HepG2 (cell line): ENCODE data around the gene EPS8. TPM values are rescaled to one million over a fixed set of nuclear protein-coding genes. Genes with fewer than 3 reads are reported as not detected.

Source experiments
- EP300 ChIP-seq, 3 experiments: sonication (generic) in 1 of 3; formaldehyde crosslinking in 1 of 3; IDR thresholded peaks; 2 replicates each; pipeline versions ENCODE4 v1.5.1 to v1.6.1; 2011 to 2020; ENCODE audit warnings: low read depth in 2 of 3, low read length in 2 of 3, borderline replicate concordance in 1 of 3, improper control_type of control experiment in 1 of 3, mild to moderate bottlenecking in 1 of 3, missing genetic modification reagents in 1 of 3, moderate library complexity in 1 of 3
- GATAD2A ChIP-seq: IDR thresholded peaks from 2 replicates; pipeline ENCODE4 v1.6.1; 2016
- JARID2 ChIP-seq: sonication (generic); formaldehyde crosslinking; IDR thresholded peaks from 2 replicates; pipeline ENCODE4 v1.8.1; 2023; ENCODE audit warnings: missing genetic modification reagents, inconsistent platforms; ENCODE audit not compliant: insufficient replicate concordance
- KAT2B ChIP-seq: fragments of 150-350 bp; IDR thresholded peaks from 2 replicates; pipeline ENCODE4 v1.6.1; 2014; ENCODE audit warnings: low read depth, low read length, borderline replicate concordance
- KAT8 ChIP-seq: IDR thresholded peaks from 2 replicates; pipeline ENCODE4 v1.6.1; 2016; ENCODE audit warnings: missing genetic modification reagents, missing compliant biosample characterization
- MIXL1 ChIP-seq: IDR thresholded peaks from 2 replicates; pipeline ENCODE4 v1.6.1; 2016
- NKX3-1 ChIP-seq: sonication (generic); formaldehyde crosslinking; IDR thresholded peaks from 2 replicates; pipeline ENCODE4 v1.5.0; 2020; ENCODE audit warnings: missing genetic modification reagents
- NR2C2 ChIP-seq: sonication (generic); formaldehyde crosslinking; IDR thresholded peaks from 2 replicates; pipeline ENCODE4 v1.4.0; 2020; ENCODE audit warnings: missing genetic modification reagents, mild to moderate bottlenecking, moderate library complexity, borderline replicate concordance
- PAX8 ChIP-seq: sonication (generic); formaldehyde crosslinking; IDR thresholded peaks from 2 replicates; pipeline ENCODE4 v1.8.0; 2022; ENCODE audit warnings: mild to moderate bottlenecking, missing genetic modification reagents, borderline replicate concordance
- REPIN1 ChIP-seq: sonication (generic); formaldehyde crosslinking; IDR thresholded peaks from 2 replicates; pipeline ENCODE4 v1.8.0; 2022; ENCODE audit warnings: missing genetic modification reagents, low read depth, mild to moderate bottlenecking, borderline replicate concordance
- SIX4 ChIP-seq: sonication (generic); formaldehyde crosslinking; IDR thresholded peaks from 2 replicates; pipeline ENCODE4 v1.4.0; 2020; ENCODE audit warnings: missing genetic modification reagents
- SOX13 ChIP-seq, 3 experiments: fragments of 450-650 bp in 1 of 3; sonication (generic) in 1 of 3; formaldehyde crosslinking in 1 of 3; IDR thresholded peaks in 2 of 3; conservative IDR thresholded peaks in 1 of 3; 2 replicates each; pipeline versions ENCODE4 v1.5.0 to v1.6.1; 2016 to 2020; ENCODE audit warnings: antibody characterized with exemption in 1 of 3, mild to moderate bottlenecking in 1 of 3, missing compliant biosample characterization in 1 of 3, missing genetic modification reagents in 1 of 3, moderate library complexity in 1 of 3
- SP5 ChIP-seq: IDR thresholded peaks from 2 replicates; pipeline ENCODE4 v1.6.1; 2016; ENCODE audit warnings: low read depth, borderline replicate concordance
- ZMYM4 ChIP-seq: sonication (generic); formaldehyde crosslinking; IDR thresholded peaks from 2 replicates; pipeline ENCODE4 v1.8.1; 2023; ENCODE audit warnings: mild to moderate bottlenecking, missing genetic modification reagents
- ZNF550 ChIP-seq: sonication (generic); formaldehyde crosslinking; IDR thresholded peaks from 2 replicates; pipeline ENCODE4 v1.4.0; 2020; ENCODE audit warnings: mild to moderate bottlenecking, missing genetic modification reagents, borderline replicate concordance
- ZNF720 ChIP-seq: sonication (generic); formaldehyde crosslinking; IDR thresholded peaks from 2 replicates; pipeline ENCODE4 v1.4.0; 2020; ENCODE audit warnings: missing genetic modification reagents
- ZNF766 ChIP-seq: sonication (generic); formaldehyde crosslinking; IDR thresholded peaks from 2 replicates; pipeline ENCODE4 v1.5.0; 2020; ENCODE audit warnings: missing genetic modification reagents, borderline replicate concordance
- ZNF775 ChIP-seq: sonication (generic); formaldehyde crosslinking; IDR thresholded peaks from 2 replicates; pipeline ENCODE4 v1.4.0; 2020; ENCODE audit warnings: missing genetic modification reagents, mild to moderate bottlenecking, moderate library complexity, borderline replicate concordance
- ZNF841 ChIP-seq: sonication (generic); formaldehyde crosslinking; IDR thresholded peaks from 2 replicates; pipeline ENCODE4 v1.8.1; 2023; ENCODE audit warnings: missing genetic modification reagents, borderline replicate concordance
- ZNF850 ChIP-seq: sonication (generic); formaldehyde crosslinking; conservative IDR thresholded peaks from 2 replicates; pipeline ENCODE4 v1.9.0; 2021; ENCODE audit warnings: mild to moderate bottlenecking, missing genetic modification reagents
- polyA plus RNA-seq, 8 experiments: library from polyadenylated mRNA; depleted of rRNA in 3 of 8; stranded (reverse) in 7 of 8; unstranded in 1 of 8; fragments of >200 nt; fragmentation: Illumina TruSeq in 4 of 8; extraction: Trizol in 4 of 8; gene quantifications; 2 replicates each; pipeline versions ENCODE4 v1.2.1 to v1.2.3, GENCODE V29; 2011 to 2016; ENCODE audit warnings: low read depth in 4 of 8, missing spikeins in 1 of 8, mixed read lengths in 1 of 8; ENCODE audit not compliant: insufficient read depth in 1 of 8
- total RNA-seq, 5 experiments: library from RNA; depleted of rRNA; stranded (reverse); fragments of >200 nt; fragmentation: Illumina TruSeq; extraction: Trizol; gene quantifications; 2 replicates each; pipeline ENCODE4 v1.2.3, GENCODE V29; 2016; ENCODE audit warnings: low read depth in 1 of 5
- TF ChIP-seq, protein P1 (sequence below): IDR thresholded peaks from 2 replicates; pipeline ENCODE4 v1.6.1; 2016; ENCODE audit warnings: low read depth, borderline replicate concordance
- TF ChIP-seq, protein P2 (sequence below): IDR thresholded peaks from 2 replicates; pipeline ENCODE4 v1.6.1; 2016; ENCODE audit warnings: missing compliant biosample characterization, missing genetic modification reagents, borderline replicate concordance
- TF ChIP-seq, protein P3 (sequence below): IDR thresholded peaks from 2 replicates; pipeline ENCODE4 v1.6.1; 2012; ENCODE audit warnings: low read depth, low read length, improper control_type of control experiment
- TF ChIP-seq, protein P4 (sequence below): sonication (generic); formaldehyde crosslinking; IDR thresholded peaks from 2 replicates; pipeline ENCODE4 v1.4.0; 2020; ENCODE audit warnings: missing genetic modification reagents

EPS8 gene
- total and polyA plus RNA-seq, 2 of the 13 experiments (the other 11 are each of a cell fraction or from before 2014, with no cell fraction given), result 37.1 to 43.4 TPM

DNA sequence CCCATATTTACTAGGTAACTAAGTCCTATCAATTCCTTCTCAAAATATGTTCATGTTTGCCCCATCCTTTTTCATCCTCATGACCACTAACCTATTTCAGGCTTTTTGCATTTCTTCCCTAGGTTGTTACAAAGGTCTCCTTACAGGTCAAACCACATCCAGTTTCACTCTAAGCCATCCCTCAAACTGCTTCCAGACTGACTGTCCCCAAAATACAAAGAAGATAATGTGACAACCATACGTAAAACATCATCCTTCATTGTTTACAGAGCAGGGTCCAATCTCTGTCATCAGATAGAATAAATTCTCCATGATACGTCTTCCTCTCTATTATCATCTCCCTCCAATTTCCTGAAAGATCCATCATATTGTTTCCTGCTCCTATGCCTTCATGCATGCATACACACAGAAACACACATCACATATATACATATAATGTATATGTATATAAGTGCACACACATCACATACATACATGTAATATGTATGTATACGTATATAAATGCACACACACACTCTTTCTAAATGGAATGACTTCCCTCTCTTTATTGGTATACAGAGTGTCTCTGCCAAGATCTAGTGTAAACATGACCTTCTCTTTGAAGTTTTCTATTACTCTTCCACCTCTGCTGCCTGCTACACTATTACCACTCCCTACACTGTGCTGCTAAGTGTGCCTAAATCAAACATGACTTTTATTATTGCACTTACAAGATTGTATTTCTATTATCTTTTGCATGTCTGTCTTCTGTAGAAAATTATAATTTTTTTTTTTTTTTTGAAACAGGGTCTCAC is 30.7 kb upstream of the EPS8 start (continued):
- TF ChIP-seq ZNF775 (no peak), SIX4 (0 out of 2 replicates have a peak, but pooled peaks have one; percentile 16), ZNF850 (no peak), NKX3-1 (no peak), ZNF841 (CRISPR knock-in tag) (no peak), ZNF766 (CRISPR knock-in tag) (no peak), ZMYM4 (peak; percentile 34; the same call in 1 of the 2 replicates), JARID2 (CRISPR knock-in tag) (no peak), ZNF720 (CRISPR knock-in tag) (no peak), SOX13 (IDR thresholded peaks at IDR 0.05) (peak; percentile 51; the same call in 1 of the 2 replicates), SOX13 (CRISPR knock-in tag; conservative IDR thresholded peaks at IDR 0.05 in 1 of 2, IDR thresholded peaks at IDR 0.05 in 1 of 2) (peak in 1 of 2 experiments; percentile 91; a peak in 2 of 4 replicates), SP5 (CRISPR knock-in tag) (peak; percentile 82), REPIN1 (CRISPR knock-in tag) (no peak), NR2C2 (CRISPR knock-in tag) (no peak), KAT8 (no peak), KAT2B (no peak), MIXL1 (CRISPR knock-in tag) (peak; percentile 86), PAX8 (CRISPR knock-in tag) (no peak), EP300 (IDR thresholded peaks at IDR 0.05; ENCODE audit: low read depth in 2 of 2, low read length in 2 of 2) (peak; percentile 37 to 70; a peak in 3 of 4 replicates), EP300 (CRISPR knock-in tag; IDR thresholded peaks at IDR 0.05; ENCODE audit: borderline replicate concordance) (no peak), GATAD2A (CRISPR knock-in tag) (peak; percentile 93), ZNF550 (CRISPR knock-in tag) (no peak)
- TF ChIP-seq, protein P1, sequence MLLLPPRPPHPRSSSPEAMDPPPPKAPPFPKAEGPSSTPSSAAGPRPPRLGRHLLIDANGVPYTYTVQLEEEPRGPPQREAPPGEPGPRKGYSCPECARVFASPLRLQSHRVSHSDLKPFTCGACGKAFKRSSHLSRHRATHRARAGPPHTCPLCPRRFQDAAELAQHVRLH (CRISPR knock-in tag), result 0 out of 2 replicates have a peak, but pooled peaks have one; percentile 15
- TF ChIP-seq, protein P2, sequence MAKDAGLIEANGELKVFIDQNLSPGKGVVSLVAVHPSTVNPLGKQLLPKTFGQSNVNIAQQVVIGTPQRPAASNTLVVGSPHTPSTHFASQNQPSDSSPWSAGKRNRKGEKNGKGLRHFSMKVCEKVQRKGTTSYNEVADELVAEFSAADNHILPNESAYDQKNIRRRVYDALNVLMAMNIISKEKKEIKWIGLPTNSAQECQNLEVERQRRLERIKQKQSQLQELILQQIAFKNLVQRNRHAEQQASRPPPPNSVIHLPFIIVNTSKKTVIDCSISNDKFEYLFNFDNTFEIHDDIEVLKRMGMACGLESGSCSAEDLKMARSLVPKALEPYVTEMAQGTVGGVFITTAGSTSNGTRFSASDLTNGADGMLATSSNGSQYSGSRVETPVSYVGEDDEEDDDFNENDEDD (CRISPR knock-in tag), result no peak
- TF ChIP-seq, protein P3, sequence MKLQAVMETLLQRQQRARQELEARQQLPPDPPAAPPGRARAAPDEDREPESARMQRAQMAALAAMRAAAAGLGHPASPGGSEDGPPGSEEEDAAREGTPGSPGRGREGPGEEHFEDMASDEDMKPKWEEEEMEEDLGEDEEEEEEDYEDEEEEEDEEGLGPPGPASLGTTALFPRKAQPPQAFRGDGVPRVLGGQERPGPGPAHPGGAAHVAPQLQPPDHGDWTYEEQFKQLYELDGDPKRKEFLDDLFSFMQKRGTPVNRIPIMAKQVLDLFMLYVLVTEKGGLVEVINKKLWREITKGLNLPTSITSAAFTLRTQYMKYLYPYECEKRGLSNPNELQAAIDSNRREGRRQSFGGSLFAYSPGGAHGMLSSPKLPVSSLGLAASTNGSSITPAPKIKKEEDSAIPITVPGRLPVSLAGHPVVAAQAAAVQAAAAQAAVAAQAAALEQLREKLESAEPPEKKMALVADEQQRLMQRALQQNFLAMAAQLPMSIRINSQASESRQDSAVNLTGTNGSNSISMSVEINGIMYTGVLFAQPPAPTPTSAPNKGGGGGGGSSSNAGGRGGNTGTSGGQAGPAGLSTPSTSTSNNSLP, result peak; percentile 73; the same call in 1 of the 2 replicates
- TF ChIP-seq, protein P4, sequence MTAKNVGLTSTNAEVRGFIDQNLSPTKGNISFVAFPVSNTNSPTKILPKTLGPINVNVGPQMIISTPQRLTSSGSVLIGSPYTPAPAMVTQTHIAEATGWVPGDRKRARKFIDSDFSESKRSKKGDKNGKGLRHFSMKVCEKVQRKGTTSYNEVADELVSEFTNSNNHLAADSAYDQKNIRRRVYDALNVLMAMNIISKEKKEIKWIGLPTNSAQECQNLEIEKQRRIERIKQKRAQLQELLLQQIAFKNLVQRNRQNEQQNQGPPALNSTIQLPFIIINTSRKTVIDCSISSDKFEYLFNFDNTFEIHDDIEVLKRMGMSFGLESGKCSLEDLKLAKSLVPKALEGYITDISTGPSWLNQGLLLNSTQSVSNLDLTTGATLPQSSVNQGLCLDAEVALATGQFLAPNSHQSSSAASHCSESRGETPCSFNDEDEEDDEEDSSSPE (CRISPR knock-in tag), result 0 out of 2 replicates have a peak, but pooled peaks have one; percentile 33
